GM18526 (cell line): Measurements from ENCODE around the gene NR1H2.

Experiments
- POLR2A ChIP-seq: IDR thresholded peaks from 3 replicates; pipeline ENCODE4 v1.6.1; 2011; ENCODE audit not compliant: insufficient read length; ENCODE audit errors: extremely low read depth

Gene NR1H2

DNA sequence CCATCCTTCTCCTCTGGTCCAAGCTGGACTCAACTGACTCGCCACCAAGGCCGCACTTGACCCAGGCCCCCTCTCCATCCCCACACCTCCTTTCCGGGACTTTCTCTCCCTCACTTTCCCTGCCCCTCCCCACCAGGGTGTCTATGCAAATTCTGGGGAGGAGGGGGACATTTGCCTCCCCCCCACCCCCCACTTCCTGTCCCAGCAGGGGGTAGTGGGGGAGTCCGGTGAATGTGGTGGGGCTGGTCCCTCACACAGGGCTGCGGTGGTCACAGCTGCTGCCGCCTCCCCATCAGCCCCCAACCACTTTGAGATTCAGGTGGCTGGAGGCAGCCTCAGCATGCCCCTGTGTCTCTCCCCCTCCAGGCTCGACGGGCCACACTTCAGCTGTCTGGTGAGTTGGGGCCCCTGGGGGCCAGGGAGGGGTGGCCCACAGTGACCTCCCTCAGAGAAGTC lies 43.4 kb downstream of the NR1H2 start:
- peak; percentile 47 for TF ChIP-seq POLR2A

DNA sequence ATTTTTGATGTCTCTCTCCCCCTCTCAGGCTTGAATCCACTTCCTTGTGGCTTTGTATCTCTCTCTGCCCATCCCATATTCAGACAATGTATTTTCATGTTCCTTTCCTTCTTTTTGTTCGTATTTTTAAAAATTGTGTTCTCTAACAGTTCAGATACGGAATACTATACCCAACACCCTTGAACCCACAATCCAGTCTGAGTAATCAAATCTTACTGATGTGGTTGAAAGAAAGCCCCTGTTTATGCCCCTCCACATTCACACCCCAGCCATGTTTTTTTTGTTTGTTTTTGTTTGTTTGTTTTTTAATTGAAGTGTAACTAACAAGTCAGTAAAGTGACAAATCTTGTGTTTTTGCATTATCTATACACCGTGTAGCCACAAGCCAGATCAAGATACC lies 43.9 kb downstream of the NR1H2 start:
- TF ChIP-seq POLR2A = no peak

DNA sequence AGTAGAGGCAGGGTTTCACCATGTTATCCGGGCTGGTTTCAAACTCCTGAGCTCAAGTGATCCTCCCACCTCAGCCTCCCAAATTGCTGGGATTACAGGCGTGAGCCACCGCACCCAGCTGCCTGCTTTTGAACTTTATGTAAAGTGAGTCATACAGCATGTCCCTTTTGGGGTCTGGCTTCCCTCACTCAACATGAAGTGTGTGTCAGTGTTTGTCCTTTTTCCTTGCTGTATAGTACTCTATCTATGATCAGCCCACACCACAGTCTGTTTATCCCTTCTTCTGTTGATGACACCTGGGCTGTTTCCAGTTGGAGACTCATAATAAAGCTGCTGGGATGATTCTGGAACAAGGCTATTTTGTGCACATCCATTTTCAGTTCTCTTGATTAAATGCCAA lies 44.6 kb downstream of the NR1H2 start:
- no peak for TF ChIP-seq POLR2A

DNA sequence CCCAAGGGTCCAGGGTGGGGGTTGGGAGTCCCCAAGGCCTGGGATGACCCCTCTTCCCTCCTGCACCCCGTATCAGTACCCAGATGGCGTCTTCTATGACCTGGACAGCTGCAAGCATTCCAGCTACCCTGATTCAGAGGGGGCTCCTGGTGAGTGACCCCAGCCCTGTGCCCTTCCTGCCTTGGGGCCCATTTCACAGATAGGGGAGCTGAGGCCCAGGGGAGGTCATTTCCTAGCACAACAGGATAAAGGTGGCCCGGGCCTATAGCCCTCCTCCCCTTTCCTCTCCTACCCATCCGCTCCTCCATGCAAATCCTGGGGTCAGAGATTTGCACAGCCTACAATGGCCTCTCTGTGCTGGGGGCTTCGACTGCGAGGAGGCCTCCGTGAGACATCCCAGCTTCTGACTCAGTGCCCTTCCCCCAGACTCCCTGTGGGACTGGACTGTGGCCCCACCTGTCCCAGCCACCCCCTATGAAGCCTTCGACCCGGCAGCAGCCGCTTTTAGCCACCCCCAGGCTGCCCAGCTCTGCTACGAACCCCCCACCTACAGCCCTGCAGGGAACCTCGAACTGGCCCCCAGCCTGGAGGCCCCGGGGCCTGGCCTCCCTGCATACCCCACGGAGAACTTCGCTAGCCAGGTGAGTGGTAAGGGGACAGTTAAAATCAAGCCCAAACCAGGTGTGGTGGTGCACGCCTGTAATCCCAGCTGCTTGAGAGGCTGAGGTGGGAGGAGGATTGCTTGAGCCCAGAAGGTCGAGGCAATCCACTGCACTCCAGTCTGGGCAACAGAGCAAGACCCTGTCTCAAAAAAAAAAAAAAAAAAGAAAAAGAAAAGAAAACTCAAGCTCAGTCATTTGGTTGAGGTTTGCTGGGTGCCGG lies 46.4 kb downstream of the NR1H2 start:
- TF ChIP-seq POLR2A = no peak

DNA sequence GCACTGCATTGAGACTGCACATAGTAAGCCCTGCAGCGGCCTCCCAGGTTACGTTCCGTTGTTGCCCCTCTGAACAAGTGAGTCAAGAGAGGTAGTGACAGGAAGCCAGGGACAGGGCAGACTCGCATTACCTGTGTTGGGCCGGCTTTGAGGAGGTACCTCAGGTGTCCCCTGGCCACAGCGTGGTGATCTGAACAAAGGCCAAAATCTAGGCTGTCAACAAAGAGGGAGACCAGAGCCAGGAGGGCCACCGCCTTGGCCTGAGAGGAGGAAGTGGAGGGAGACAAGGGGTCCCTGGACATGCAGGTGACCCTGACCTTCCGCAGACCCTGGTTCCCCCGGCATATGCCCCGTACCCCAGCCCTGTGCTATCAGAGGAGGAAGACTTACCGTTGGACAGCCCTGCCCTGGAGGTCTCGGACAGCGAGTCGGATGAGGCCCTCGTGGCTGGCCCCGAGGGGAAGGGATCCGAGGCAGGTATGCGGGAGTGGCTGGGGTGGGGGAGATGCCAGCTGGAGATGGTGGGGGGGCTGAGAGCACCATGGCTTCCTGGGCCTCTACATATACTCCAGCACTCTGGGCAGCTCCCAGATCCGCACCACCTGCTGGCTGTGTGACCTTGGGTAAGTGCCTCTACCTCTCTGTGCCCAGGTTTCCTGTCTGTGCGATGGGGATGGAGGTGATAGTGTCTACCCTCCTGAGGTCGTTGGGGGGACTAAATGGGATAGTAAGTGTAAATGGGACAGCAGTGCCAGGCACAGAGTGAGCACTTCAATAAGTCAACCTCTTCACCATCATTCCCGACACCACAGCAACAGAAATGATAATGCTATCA lies 47.2 kb downstream of the NR1H2 start:
- TF ChIP-seq POLR2A = no peak

DNA sequence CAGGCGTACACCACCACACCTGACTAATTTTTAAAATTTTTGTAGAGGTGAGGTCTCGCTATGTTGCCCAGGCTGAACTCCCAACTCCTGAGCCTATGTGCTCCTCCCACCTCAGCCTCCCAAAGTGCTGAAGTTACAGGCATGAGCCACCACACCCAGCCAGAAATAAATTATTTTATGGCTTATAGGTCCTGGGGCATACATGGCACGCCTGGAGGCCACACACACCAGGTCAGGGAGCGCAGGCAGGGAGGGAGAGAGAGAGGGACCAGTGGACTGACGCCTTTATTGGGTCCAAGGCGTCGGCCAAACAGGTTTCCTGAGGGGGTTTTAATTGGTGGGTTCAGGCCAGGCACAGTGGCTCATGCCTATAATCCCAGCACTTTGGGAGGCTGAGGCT lies 49.3 kb downstream of the NR1H2 start:
- no peak for TF ChIP-seq POLR2A

DNA sequence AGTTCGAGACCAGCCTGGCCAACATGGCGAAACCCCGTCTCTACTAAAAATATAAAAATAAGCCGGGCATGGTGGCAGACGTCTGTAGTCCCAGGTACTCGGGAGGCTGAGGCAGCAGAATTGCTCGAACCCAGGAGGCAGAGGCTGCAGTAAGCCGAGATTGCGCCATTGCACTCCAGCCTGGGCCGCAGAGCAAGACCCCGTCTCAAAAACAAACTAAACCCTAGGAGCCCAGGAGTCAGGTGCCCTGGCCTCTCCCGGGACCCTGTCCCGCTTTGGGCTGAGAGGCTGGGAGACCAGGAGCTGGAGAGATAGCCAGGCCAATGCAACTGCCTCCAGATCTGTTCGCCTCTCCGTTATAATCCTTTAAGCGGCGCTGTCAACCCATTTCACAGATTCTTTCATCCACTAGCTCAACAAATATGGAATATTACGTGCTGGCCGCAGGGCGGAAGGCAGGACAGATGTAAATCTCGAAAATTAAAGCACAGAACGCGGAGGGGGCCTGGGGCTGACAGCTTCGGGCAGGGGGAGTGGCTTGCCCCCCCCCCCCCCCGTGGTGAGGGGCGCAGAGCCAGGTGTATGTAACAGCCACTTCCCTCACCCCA lies 51.2 kb downstream of the NR1H2 start:
- TF ChIP-seq POLR2A = no peak

DNA sequence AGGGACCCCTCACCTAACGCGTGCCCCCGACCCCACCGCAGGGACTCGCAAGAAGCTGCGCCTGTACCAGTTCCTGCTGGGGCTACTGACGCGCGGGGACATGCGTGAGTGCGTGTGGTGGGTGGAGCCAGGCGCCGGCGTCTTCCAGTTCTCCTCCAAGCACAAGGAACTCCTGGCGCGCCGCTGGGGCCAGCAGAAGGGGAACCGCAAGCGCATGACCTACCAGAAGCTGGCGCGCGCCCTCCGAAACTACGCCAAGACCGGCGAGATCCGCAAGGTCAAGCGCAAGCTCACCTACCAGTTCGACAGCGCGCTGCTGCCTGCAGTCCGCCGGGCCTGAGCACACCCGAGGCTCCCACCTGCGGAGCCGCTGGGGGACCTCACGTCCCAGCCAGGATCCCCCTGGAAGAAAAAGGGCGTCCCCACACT lies 51.8 kb downstream of the NR1H2 start:
- no peak for TF ChIP-seq POLR2A

DNA sequence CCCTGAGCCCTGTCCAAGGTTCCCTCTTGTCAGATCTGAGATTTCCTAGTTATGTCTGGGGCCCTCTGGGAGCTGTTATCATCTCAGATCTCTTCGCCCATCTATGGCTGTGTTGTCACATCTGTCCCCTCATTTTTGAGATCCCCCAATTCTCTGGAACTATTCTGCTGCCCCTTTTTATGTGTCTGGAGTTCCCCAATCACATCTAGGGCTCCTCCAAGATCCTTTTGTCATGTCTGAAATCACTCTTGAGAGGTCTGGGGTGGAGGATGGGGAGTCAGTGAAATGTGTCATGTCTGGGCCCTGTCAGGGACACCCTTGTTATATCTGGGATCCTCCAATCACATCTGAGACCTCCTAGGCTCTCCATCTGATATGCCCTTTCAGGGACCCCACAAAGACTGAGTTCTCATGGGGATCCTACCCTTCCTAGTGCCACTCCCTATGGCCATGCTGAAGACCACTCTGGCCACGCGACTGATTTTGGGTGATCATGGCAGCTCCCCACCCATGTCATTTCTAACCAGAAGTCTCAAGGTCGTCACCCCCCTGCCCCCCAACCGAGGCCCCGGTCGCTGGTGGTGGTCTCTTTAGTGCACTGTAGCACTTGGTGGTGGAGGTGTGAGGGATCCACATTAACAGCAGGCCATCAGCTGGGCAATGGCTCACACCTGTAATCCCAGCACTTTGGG lies 52.7 kb downstream of the NR1H2 start:
- TF ChIP-seq POLR2A = no peak

DNA sequence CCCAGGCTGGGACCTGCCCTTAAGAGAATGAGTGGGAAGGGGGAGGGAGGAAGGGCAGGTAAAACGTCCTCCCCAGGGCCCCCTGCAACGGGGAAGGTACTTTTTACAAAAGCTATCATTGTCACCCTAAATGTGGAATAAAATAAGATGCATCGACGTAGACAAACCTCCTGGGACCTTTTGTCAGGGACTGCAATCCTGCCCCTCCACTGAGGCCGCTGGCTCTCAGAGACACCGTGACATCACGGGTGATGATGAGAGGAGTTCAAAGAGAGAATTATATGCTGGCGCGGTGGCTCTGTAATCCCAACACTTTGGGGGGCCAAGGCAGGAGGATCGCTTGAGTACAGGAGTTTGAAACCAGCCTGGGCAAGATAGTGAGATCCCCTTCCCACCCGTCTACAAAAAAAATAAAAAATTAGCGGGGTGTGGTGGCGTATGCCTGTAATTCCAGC lies 54.7 kb downstream of the NR1H2 start:
- no peak for TF ChIP-seq POLR2A

DNA sequence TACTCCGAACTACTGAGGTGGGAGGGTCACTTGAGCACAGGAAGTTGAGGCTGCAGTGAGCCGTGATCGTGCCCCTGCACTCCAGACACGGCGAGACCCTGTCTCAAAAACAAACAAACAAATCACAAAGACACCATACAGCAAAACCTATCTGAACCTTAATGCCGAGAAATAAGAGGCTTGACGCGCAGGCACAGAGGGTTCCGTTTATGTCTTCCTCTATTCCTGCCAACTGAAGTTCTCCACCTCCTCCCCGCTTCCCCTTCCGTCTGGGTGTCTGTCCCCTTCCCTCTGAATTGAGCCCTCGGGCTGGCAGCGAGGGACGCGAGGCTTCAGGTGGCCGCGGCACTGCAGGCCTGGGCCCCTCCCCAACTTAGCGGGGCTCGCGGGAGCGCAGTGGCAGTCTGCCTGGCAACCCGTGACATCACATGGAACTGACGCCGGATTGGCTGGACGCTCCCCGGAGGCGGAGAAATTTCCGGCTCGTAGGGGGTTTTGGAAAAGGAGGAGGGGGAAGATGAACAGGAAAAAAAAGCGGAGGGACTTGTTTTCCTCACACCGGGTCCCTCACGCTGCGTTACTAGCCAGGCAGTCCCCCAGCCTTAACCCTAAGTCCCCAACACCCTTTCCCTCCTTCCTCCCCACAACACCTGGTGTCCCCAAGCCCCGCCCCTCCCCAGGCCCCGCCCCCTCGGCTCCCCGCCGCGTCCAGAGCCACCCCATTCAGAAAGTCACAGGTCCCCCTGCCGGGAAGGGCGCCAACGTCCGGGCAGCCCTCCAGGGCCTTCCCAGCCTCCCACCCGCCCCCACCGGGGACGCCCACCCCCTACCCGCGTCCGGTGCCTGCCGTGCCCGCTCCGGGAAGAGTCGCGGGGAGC lies 55.3 kb downstream of the NR1H2 start:
- TF ChIP-seq POLR2A = peak; percentile 43

DNA sequence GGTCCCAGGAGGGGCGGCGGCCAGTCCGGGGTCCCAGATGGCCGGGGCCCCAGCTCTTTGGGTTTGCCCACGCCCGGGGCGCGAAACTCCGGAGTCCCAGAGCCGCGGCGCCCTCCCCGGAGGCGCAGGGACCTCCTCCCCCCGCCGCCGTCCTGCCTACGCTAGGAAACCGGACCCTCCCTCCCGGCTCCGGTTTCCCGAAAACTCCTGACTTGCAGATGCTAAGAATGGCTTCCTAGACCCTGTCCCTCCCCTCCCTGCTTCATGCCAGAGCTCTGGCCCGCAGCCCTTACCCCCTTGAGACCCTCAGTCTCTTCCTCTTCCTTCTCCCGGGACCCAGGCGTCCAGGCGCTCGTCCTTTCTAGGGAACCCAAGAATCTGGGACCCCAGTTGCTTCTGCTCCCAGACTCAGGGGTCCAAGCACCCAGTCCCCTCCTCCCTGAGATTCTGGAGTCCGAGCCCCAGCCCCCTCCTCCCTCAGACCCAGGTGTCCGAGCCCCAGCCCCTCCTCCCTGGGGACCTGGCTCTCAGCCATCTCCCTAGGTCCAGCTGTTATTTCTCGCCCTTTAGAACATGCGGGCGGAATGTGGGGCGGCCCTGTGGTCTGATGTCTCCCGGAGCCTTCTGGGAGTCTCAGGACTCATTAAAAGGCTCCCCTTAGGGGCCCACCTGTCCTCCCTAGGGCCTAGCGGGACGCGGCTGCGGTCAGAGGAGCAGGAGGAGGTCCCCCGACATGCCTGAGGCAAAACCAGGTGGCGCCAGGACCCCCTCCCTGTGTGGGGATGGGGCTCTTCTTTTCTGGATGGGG lies 56.2 kb downstream of the NR1H2 start, which contains the start of gene MYBPC2:
MYBPC2 (plus strand) TSS at position 672 of the 808 bp plus-strand sequence; CDS start at position 734, 62 bp downstream.
- TF ChIP-seq POLR2A = no peak
